Endothelial cell of umbilical vein (primary cell): ENCODE data around the gene STKLD1. TPM values are rescaled to one million over a fixed set of nuclear protein-coding genes. Genes with fewer than 3 reads are reported as not detected.

Experiments used
- BruUV-seq: library from RNA; stranded (reverse); fragments of 400-500 nt; replicated peaks from 2 replicates; lab custom pipeline; 2021; lab: Mats Ljungman, UMichigan
- CTCF ChIA-PET: fragments of 300-600, 350-600 bp; sonication (Branson Sonifier 250); formaldehyde crosslinking; loops from one replicate; lab custom pipeline; 2021; ENCODE audit warnings: antibody characterized with exemption, inconsistent platforms; lab: Charles Lee
- POLR2A ChIA-PET: fragments of 300-600, 350-600 bp; sonication (Branson Sonifier 250); formaldehyde crosslinking; loops from one replicate; lab custom pipeline; 2021; ENCODE audit warnings: antibody characterized with exemption, inconsistent platforms; lab: Charles Lee
- DNase-seq: peaks from one replicate; pipeline ENCODE4 v3.0.0-alpha.2; 2011; ENCODE audit warnings: low read depth, low spot score
- FAIRE-seq: peaks from 2 replicates; lab custom pipeline; 2011; peaks lifted over from hg19 to GRCh38; lab: Jason Lieb, UNC
- H2AFZ ChIP-seq: 2 replicates; pipeline ENCODE4 v1.6.0; 2012; ENCODE audit warnings: low read depth, low read length, control low read depth, inconsistent platforms
- H3K27ac ChIP-seq: 2 replicates; pipeline ENCODE4 v1.5.1; 2011; ENCODE audit warnings: low read depth, mild to moderate bottlenecking, control low read depth, low read length, moderate library complexity; ENCODE audit not compliant: insufficient read depth
- H3K27me3 ChIP-seq, 2 experiments: 2 replicates each; pipeline versions ENCODE4 v1.6.0 to v1.6.1; 2011; ENCODE audit warnings: low read length in 2 of 2, mixed read lengths in 1 of 2; ENCODE audit not compliant: control insufficient read depth in 2 of 2, insufficient read depth in 2 of 2
- H3K36me3 ChIP-seq, 2 experiments: 2 replicates in 1 of 2; 3 replicates in 1 of 2; pipeline ENCODE4 v1.5.1; 2011; ENCODE audit warnings: low read length in 2 of 2, mild to moderate bottlenecking in 1 of 2, moderate library complexity in 1 of 2; ENCODE audit not compliant: control insufficient read depth in 2 of 2, insufficient read depth in 2 of 2; ENCODE audit errors: extremely low read depth in 1 of 2
- H3K4me1 ChIP-seq: 3 replicates; pipeline ENCODE4 v1.5.1; 2011; ENCODE audit warnings: mild to moderate bottlenecking, low read length; ENCODE audit not compliant: control insufficient read depth, insufficient read depth; ENCODE audit errors: extremely low read depth
- H3K4me2 ChIP-seq: 2 replicates; pipeline ENCODE4 v1.6.1; 2011; ENCODE audit warnings: low read length, control low read depth, mixed read lengths; ENCODE audit not compliant: insufficient read depth
- H3K4me3 ChIP-seq, 3 experiments: fragments of 200-600 bp in 1 of 3; sonication (generic), shearing (Covaris generic) in 1 of 3; replicated peaks in 1 of 3; 2 replicates each; pipeline ENCODE4 v1.5.1; 2011 to 2016; ENCODE audit warnings: control low read depth in 3 of 3, low read length in 3 of 3, mild to moderate bottlenecking in 2 of 3, inconsistent platforms in 1 of 3, low read depth in 1 of 3, moderate library complexity in 1 of 3; ENCODE audit not compliant: insufficient read depth in 1 of 3
- H3K79me2 ChIP-seq: 2 replicates; pipeline ENCODE4 v1.6.0; 2012; ENCODE audit warnings: low read length, inconsistent platforms; ENCODE audit not compliant: control insufficient read depth, insufficient read depth
- H3K9ac ChIP-seq: replicated peaks from 2 replicates; pipeline ENCODE3; 2011; ENCODE audit warnings: low read length, control low read depth; ENCODE audit not compliant: insufficient read depth; ENCODE audit errors: extremely low read depth
- H3K9me1 ChIP-seq: replicated peaks from 3 replicates; pipeline ENCODE4 v1.6.0; 2011; ENCODE audit warnings: mild to moderate bottlenecking, low read length; ENCODE audit not compliant: control insufficient read depth, insufficient read depth; ENCODE audit errors: extremely low read depth
- H3K9me3 ChIP-seq: replicated peaks from 2 replicates; pipeline ENCODE4 v1.5.1; 2012; ENCODE audit warnings: low read length, inconsistent platforms; ENCODE audit not compliant: control insufficient read depth, insufficient read depth
- H4K20me1 ChIP-seq: replicated peaks from 2 replicates; pipeline ENCODE3; 2011; ENCODE audit warnings: mild to moderate bottlenecking, low read length; ENCODE audit not compliant: control insufficient read depth, insufficient read depth; ENCODE audit errors: extremely low read depth
- EZH2 ChIP-seq: IDR thresholded peaks from 2 replicates; pipeline ENCODE4 v1.6.1; 2012; ENCODE audit warnings: borderline replicate concordance, low read depth, mild to moderate bottlenecking, moderate library complexity, low read length, inconsistent platforms; ENCODE audit not compliant: severe bottlenecking
- FOS ChIP-seq: IDR thresholded peaks from 2 replicates; pipeline ENCODE4 v1.6.1; 2011; ENCODE audit warnings: mild to moderate bottlenecking, low read length, moderate library complexity, borderline replicate concordance; ENCODE audit not compliant: insufficient read depth
- GATA2 ChIP-seq: IDR thresholded peaks from 2 replicates; pipeline ENCODE4 v1.7.0; 2011; ENCODE audit warnings: low read depth, mild to moderate bottlenecking, moderate library complexity, mixed read lengths, low read length; ENCODE audit not compliant: insufficient read length, insufficient read depth
- JUN ChIP-seq: IDR thresholded peaks from 2 replicates; pipeline ENCODE4 v1.6.1; 2011; ENCODE audit warnings: borderline replicate concordance, low read depth; ENCODE audit not compliant: insufficient read length, insufficient read depth
- MYC ChIP-seq: IDR thresholded peaks from one replicate; pipeline ENCODE4 v1.6.1; 2011; ENCODE audit warnings: mild to moderate bottlenecking, low read depth, low read length
- POLR2A ChIP-seq: IDR thresholded peaks from 2 replicates; pipeline ENCODE4 v1.6.1; 2012; ENCODE audit warnings: low read depth, mild to moderate bottlenecking, control low read depth, low read length
- POLR2AphosphoS5 ChIP-seq: IDR thresholded peaks from 2 replicates; pipeline ENCODE4 v1.6.1; 2012; ENCODE audit warnings: low read depth, mild to moderate bottlenecking, control low read depth, low read length, moderate library complexity; ENCODE audit not compliant: insufficient read depth
- dilution Hi-C: fragments of 300-500 bp; cut with MboI; formaldehyde crosslinking; loops from one replicate; pipeline ENCODE4 v1.15.0; 2019; ENCODE audit warnings: low sequenced_read_pairs; ENCODE audit not compliant: extremely low pct_ligation_motif_present
- intact Hi-C: fragments of 100-400 bp; cut with micrococcal nuclease; formaldehyde crosslinking; loops from one replicate; pipeline ENCODE4 v1.10.0; 2022
- polyA plus RNA-seq, 4 experiments: library from polyadenylated mRNA; depleted of rRNA in 3 of 4; stranded (reverse) in 3 of 4; unstranded in 1 of 4; fragments of >200 nt; gene quantifications; 2 replicates each; pipeline versions ENCODE4 v1.2.1 to v1.2.3, GENCODE V29; 2011 to 2012; ENCODE audit warnings: missing spikeins in 1 of 4
- total RNA-seq: library from RNA; stranded (reverse); gene quantifications from 2 replicates; pipeline ENCODE4 v1.2.3, GENCODE V29; 2021
- TF ChIP-seq, protein P1 (sequence below), 2 donors: IDR thresholded peaks; 1 replicate in 1 of 2; 2 replicates in 1 of 2; pipeline ENCODE4 v1.5.1; 2011; ENCODE audit warnings: low read length in 2 of 2, mild to moderate bottlenecking in 2 of 2, moderate library complexity in 2 of 2, control low read depth in 1 of 2, inconsistent platforms in 1 of 2, low read depth in 1 of 2; ENCODE audit not compliant: insufficient read depth in 1 of 2; ENCODE audit errors: extremely low read depth in 1 of 2
- TF ChIP-seq, protein P2 (sequence below): IDR thresholded peaks from 2 replicates; pipeline ENCODE4 v1.6.1; 2011; ENCODE audit not compliant: insufficient read depth, insufficient read length

The STKLD1 gene
- total and polyA plus RNA-seq, 2 donors (not counting 3 experiments of a cell fraction or from before 2014, with no cell fraction given): 0.29 to 0.77 TPM

DNA sequence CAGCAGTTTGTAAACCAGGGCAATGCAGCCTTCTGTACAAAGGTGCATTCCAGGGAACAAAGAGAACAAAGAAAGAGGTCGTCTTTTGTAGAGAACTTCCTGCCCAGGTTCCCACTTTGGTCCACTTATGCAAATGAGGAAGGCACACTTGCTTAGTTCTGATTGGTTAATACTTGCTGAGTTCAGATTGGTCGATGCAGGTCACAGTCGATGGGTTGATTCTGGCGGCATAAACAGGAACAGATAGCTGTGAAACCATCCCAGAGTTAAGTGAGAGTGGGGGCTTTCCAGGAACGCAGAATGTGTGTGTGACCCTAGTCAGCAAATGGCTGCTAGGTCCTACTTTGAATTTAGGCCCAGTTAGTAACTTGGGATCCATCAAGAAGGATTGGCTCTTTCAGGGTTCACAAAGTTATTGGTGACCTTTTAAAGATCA is 44.2 kb downstream of the STKLD1 start:
- Histone ChIP-seq H2AFZ (no peak overlapping the region), H3K4me1 (peaks cover 9% of the 10 kb centered on the region), H3K27me3 (no peaks in the 10 kb centered on the region), H3K9me3 (no peaks in the 10 kb centered on the region), H3K4me2 (no peak overlapping the region), H3K9ac (no peak overlapping the region), H3K79me2 (peaks cover 23% of the 10 kb centered on the region), H3K4me3 (no peak overlapping the region), H3K36me3 (peaks cover 0 to 1% of the 10 kb centered on the region in 2 experiments), H3K9me1 (no peaks in the 10 kb centered on the region), H4K20me1 (no peaks in the 10 kb centered on the region), H3K27ac (no peak overlapping the region)
- dilution Hi-C loops (no loop called here), intact Hi-C loops (no loop called here)
- no peak for TF ChIP-seq POLR2A
- TF ChIP-seq, protein P1, sequence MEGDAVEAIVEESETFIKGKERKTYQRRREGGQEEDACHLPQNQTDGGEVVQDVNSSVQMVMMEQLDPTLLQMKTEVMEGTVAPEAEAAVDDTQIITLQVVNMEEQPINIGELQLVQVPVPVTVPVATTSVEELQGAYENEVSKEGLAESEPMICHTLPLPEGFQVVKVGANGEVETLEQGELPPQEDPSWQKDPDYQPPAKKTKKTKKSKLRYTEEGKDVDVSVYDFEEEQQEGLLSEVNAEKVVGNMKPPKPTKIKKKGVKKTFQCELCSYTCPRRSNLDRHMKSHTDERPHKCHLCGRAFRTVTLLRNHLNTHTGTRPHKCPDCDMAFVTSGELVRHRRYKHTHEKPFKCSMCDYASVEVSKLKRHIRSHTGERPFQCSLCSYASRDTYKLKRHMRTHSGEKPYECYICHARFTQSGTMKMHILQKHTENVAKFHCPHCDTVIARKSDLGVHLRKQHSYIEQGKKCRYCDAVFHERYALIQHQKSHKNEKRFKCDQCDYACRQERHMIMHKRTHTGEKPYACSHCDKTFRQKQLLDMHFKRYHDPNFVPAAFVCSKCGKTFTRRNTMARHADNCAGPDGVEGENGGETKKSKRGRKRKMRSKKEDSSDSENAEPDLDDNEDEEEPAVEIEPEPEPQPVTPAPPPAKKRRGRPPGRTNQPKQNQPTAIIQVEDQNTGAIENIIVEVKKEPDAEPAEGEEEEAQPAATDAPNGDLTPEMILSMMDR (IDR thresholded peaks at IDR 0.05; ENCODE audit: extremely low read depth in 1 of 2, insufficient read depth in 1 of 2, low read depth in 1 of 2, low read length in 2 of 2): no peak
- no peak for TF ChIP-seq POLR2AphosphoS5
- TF ChIP-seq JUN: no peak
- TF ChIP-seq MYC: no peak
- TF ChIP-seq FOS: no peak
- no peak for TF ChIP-seq EZH2
- TF ChIP-seq, protein P2, sequence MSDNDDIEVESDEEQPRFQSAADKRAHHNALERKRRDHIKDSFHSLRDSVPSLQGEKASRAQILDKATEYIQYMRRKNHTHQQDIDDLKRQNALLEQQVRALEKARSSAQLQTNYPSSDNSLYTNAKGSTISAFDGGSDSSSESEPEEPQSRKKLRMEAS: no peak
- TF ChIP-seq GATA2: no peak
- no peak for DNase-seq
- FAIRE-seq: no peak
- BruUV-seq: no TSS peak
- CTCF ChIA-PET: no interaction called here
- POLR2A ChIA-PET: no interaction called here
